GM18867 (cell line): ENCODE measurements around the gene FBXL13.
"Not testable (repeated sequence)": the region's sequence is repeated elsewhere in the genome, so short reads cannot be mapped to it uniquely, and the experiment has no call there.

Experiments
- ATAC-seq: cut with Tn5 transposase; IDR thresholded peaks from one replicate; pipeline ENCODE4 v1.9.1; 2021; ENCODE audit warnings: mild to moderate bottlenecking, moderate library complexity; ENCODE audit not compliant: unreplicated experiment

The FBXL13 gene

DNA sequence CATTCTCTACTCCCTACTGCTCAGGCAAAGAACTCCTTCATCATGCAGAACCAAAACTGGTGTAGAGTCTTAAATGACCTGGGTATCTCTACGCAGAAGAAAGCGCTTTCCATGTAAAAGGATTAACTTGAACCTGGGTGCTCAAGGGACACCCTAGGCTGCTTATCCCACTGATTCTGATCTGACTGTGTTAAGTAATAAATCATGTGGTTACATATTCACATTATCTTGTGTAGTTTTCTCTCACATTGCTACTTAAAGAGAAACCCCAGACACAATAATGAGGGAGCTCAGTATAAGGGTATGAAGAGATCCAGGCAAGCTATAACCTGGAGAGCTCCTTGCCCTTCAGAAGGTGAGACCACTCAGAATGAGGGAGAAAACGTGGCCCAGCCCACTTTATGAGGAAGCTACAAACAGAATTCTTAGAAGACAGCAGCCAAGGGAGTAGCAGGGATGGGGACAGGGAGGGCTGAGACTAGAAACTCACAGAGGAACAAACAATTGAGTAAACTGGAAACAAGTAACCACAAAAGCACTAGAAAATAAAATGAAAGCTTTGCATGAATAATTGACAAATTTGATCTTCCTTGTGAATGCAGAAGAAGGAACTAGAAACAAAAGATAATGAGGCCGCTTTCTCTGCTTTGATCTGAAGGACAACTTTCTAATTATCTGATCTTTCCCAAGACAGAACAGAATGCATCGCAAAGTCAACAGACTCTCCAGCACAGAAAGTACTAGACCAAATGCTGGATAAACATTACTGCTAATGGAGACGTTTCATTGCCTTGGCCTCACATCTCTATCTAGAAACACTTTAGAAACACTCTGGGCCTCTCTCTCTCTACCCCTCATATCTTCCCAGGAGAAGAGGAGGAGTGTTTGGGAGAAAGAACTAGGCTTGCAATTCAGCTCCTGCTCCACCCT lies 85.7 kb downstream of the FBXL13 start:
- no peak for ATAC-seq

DNA sequence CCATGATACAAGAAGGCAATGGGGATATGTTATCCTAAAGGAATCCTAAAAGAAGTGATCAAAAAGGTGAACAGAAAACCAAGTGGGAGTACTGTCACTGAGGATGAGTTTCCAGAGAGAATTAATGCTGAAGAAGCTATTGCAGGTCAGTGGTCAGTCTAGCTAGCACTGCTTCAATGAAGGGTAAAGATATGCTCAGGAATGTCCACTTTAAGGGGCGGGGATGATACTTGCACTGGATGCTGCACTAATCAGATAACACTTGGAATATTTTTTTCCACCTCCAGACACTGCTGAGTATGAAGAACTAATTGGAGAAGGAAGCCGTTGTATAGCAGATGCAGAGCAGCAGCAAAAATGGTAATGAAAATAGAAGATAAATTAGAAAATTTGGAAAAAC lies 86.5 kb downstream of the FBXL13 start:
- ATAC-seq = no peak

DNA sequence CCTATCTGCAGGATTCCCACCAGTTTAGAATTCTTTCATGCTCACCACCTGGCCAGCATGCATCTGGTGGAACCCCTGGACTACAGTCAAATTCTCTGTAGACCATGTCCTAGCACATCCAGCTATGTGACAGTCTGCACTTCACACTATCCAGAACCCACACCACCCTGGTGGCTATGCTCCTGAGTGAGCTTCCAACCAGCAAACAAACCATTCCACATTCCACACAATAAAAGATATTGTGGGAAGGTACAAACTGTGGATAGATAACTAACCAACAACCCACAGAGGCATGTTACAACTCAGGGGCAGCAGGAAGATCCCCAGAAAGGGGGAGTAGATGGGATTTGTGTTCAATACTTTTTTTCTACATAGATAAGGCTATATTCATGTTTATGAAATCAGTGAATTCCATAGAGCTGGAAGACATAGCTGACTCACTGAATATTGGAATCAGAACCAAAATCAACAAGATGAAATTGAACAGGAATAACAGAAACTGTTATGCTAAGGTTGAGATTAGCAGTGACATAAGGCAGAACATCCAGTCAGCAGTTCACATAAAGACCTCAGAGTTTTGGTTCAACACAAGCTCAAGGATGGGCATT lies 89.3 kb downstream of the FBXL13 start:
- ATAC-seq = no peak

DNA sequence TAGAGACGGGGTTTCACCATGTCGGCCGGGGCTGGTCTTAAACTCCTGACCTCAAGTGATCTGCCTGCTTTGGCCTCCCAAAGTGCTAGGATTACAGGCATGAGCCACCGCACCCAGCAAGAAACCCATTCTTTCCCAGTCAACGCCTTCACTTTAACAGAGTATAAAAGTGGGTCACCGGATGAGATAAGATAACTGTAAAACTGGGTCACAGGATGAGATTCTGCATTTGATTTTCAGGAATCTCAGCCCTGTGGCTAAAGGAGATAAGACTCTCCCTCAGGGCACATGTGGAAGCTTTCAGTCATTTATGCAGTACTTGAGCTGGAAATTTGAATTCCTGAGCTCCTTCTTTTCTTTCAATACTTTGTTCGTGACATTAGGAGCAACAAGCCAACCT lies 91.0 kb downstream of the FBXL13 start:
- ATAC-seq = no peak

DNA sequence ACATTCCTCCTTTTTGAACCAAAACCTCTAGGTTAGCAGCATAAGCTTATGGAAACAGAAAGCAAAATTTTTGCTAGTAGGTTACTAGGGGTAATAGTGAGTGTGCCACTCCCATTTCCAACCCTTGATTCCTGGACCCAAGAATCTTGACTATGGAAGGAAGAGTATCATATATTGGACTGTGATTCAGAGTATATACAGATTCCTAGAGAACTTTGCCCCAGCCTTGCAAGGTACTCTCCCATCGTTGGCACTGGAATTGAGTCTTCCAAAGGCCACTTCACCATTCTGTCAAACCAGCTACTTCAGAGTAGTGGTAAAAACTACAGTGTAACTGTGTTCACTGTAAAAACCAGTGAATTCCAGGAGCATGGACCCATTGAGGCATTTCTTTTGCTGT lies 92.4 kb downstream of the FBXL13 start:
- ATAC-seq = no peak

DNA sequence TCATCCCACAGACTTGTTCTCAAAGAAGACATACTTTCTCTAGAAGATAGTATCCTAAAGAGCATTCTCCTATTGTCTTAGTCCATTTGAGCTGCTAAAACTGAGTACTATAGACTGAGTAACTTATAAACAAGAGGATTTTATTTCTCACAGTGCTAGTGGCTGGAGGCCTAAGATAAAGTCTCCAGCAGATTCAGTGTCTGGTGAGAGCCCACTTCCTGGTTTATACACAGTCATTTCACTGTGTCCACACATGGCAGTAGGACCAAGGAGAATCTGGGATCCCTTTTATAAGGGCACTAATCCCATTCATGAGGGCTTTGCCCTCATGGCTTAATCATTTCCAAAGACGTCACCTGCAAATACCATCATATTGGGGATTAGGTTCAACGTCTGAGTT lies 93.1 kb downstream of the FBXL13 start:
- ATAC-seq = no peak

DNA sequence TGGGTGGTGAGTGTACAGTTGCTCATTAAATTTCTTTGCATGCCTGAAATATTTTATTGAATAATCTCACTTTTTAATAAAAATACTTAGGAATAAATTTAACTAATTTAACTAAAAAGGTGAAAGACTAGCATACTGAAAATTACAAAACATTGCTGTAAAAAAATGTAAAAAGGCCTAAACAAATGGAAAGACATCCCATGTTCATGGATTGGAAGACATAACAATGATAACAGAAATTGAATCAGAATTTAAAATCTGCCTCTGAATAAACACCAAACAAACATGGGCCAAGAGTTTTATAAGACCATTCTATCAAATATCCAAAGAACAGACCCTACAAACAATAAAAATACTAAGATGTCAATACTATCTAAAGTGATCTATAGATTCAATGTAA lies 94.9 kb downstream of the FBXL13 start:
- no peak for ATAC-seq

DNA sequence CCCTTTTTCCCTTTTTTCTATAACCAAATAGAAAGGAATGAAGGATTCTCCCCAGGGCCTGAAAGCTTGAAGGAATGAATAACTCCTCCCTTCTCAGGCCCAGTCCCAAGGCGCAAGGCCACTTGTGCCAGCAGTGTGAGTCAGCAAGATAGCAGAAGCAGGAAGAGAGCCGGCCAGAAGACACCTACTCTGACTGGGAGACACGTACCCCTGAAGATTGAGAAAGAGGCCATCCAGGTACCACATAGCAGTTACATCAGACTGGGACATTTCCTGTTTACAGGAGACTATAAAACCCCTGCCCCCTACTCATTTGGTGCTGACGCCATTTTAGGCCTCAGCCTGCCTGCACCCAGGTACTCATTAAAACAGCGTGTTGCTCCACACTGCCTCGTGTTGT lies 96.3 kb downstream of the FBXL13 start:
- ATAC-seq = no peak

DNA sequence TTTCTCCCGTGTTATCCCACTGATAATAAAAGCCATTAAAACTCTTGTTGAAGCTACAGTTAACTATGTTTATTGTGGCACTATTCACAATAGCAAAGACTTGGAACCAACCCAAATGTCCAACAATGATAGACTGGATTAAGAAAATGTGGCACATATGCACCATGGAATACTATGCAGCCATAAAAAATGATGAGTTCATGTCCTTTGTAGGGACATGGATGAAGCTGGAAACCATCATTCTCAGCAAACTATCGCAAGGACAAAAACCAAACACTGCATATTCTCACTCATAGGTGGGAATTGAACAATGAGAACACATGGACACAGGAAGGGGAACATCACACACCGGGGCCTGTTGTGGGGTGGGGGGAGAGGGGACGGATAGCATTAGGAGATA lies 97.0 kb downstream of the FBXL13 start:
- ATAC-seq = not testable (repeated sequence)

DNA sequence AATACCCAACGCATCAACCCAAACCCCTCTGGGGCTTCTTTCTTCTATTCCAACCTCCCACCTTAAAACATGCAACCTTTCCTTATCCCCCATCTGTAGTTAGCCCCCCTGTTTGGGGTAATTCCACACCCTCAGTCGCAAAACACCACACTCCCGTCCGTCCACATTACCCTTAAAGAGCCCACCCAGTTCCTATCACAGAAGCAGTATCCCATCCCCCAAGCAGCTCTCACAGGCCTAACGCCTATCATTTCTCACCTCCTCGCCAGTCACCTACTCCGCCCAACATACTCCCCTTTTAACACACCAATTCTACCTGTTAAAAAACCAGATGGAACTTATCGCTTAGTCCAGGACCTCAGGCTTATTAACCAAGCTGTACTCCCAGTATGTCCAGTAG lies 98.1 kb downstream of the FBXL13 start:
- ATAC-seq = no peak

DNA sequence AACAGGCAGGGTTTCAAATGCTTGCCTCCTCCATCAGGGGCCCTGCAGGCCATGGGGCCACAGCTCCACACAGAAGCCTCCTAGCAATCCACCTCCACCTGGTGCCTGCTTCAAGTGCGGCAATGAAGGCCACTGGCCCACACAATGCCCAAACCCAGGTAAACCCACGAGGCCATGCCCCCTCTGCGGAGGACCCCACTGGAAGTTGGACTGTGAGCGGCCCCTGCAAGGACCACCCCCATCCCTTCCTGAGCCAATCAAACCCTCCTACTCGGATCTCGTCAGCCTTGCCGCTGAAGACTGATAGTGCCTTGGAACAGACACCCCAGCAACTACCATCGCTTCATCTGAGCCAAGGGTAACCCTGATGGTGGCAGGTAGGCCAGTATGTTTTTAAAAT lies 98.7 kb downstream of the FBXL13 start:
- ATAC-seq = no peak

DNA sequence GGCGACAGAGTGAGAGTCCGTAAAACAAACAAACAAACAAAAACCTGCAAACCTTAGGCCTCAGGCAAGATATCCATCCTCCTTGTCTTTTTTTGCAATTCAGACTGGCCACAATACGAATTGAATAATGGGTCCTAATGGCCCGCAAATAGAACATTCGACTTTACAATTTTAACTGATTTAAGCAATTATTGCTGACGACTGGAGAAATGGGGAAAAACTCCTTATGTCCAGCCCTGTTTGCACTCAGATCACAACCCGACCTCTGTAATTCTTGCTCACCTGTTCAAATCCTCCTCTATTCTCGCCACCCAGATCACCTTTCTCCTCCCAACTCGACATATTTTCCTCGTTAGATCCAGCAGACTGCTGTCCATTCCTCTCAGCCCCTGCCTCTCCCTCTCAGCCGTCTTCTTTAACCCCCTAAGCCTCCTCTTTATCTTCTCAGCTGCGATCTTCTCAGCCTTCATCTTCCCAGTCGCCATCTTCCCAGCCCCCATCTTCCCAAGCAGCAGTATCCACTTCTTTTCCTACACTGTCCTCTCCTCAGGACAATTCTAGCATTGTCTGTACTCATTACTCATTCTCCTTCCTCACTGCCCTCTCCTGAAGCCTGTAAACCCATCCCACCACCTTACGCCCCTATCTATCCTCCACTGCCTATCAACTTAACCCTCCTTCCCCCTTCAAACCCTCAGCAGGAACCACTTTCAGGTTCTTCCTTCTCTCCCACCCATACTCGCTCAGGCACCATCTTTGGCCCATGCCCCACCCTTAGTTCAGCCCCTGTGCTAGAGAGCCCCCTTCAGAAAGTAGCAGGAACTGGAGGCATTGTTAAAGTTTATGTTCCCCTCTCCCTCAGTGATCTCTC lies 100.0 kb downstream of the FBXL13 start:
- ATAC-seq = no peak

DNA sequence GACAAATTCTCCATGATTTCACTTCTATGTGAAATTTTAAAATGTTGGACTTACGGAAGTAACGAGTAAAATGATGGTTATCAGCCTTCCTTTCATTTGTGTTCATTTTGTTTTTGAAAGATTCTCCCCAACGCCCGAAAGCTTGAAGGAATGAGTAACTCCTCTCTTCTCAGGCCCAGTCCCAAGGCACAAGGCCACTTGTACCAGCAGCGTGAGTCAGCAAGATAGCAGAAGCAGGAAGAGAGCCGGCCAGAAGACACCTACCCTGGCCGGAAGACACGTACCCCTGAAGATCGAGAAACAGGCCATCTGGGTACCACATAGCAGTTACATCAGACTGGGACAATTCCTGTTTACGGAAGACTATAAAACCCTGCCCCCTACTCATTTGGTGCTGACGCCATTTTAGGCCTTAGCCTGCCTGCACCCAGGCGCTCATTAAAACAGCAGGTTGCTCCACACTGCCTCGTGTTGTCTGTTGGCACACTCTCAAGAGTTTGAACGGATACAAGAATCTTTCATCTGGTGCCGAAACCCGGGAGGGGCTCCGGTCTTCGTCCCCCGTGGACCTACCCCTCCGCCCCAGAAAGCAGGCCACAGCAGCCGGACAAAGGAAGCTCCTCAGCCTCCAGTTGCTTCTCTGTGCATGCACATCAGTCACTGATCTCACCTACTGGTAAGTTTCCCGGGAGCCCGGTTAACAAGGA lies 101.3 kb downstream of the FBXL13 start:
- ATAC-seq = no peak

DNA sequence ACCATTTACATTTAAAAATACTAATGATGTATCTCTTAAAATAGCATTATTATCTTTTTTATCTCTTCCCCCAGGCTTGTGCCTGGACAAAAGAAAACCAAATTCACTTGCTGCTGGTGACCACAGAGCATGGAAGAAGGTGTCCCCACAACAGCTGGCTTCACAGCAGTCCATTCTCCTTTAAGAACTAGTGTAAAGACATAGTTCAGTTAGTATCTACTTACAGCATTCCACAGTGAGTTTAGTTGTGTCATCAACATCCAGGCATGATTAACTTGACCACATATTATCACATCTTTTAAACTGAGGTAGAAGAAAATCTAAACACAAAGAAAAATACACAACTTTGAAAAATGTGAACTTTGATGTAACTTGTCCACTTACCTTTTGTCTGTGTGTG lies 106.8 kb downstream of the FBXL13 start:
- no peak for ATAC-seq

DNA sequence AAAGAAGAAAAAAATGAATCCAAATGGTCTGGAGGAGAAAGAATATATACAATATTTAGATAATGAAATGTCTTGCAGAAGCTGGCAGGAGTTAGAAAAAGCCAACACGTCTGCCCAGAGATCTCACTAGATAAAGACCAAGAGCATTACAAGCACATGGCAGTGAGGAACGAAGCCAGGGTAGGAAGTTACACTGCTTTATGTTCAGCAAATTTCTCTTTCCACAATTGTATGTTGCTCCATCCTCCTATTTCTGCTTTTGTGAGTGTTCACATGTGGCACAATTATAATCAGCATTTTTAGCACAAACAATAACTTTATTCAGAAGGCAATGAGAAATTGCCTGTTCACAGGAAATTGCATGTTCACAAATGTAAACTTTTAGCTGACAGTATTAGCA lies 108.1 kb downstream of the FBXL13 start:
- no peak for ATAC-seq

DNA sequence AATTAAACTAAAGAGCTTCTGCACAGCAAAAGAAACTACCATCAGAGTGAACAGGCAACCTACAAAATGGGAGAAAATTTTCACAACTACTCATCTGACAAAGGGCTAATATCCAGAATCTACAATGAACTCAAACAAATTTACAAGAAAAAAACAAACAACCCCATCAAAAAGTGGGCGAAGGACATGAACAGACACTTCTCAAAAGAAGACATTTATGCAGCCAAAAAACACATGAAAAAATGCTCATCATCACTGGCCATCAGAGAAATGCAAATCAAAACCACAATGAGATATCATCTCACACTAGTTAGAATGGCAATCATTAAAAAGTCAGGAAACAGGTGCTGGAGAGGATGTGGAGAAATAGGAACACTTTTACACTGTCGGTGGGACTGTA lies 112.6 kb downstream of the FBXL13 start:
- not testable (repeated sequence) for ATAC-seq

DNA sequence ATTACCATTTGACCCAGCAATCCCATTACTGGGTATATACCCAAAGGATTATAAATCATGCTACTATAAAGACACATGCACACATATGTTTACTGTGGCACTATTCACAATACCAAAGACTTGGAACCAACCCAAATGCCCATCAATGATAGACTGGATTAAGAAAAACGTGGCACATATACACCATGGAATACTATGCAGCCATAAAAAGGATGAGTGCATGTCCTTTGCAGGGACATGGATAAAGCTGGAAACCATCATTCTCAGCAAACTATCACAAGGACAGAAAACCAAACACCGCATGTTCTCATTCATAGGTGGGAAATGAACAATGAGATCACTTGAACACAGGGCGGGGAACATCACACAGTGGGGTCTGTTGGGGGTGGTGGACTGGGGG lies 116.6 kb downstream of the FBXL13 start:
- not testable (repeated sequence) for ATAC-seq

DNA sequence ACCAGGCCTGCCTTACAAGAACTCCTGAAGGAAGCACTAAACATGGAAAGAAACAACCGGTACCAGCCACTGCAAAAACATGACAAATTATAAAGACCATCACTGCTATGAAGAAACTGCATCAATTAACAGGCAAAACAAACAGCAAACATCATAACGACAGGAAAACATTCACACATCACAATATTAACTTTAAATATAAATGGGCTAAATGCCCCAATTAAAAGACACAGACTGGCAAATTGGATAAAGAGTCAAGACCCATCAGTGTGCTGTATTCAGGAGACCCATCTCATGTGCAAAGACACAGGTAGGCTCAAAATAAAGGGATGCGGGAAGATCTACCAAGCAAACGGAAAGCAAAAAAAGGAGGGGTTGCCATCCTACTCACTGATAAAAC lies 120.2 kb downstream of the FBXL13 start:
- not testable (repeated sequence) for ATAC-seq

DNA sequence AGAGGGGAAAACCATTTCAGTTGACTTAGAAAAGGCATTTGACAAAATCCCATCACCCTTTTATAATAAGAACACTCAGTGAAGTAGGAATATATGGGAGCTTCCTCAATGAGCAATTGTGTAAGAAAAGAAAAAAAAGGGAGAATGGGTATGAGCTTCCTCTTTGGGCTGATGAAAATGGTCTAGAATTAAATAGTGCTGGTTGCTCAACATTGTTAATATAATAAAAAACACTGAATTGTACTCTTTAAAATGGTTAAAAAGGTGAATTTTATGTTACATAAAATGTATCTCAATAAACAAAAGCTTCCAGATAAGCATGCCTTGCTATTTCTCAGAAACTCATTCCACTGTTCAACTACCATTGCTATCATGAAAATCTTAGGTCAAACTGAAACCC lies 121.2 kb downstream of the FBXL13 start:
- no peak for ATAC-seq

DNA sequence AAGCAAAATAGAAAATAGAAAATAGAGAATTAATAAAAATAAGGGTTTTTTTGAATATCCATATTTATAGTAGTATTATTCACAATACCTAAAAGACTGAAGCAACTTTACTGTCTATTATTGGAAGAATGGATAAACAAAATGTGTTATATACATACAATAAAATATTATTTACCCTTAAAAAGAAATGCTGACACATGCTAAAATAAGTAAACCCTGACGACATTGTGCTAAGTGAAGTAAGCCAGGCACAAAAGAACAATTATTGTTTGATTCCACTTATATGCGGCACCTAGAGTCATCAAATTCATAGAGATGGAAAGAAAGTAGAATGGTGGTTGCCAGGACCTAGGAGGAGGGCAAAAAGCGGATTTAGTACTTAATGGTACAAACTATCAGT lies 122.8 kb downstream of the FBXL13 start:
- no peak for ATAC-seq

DNA sequence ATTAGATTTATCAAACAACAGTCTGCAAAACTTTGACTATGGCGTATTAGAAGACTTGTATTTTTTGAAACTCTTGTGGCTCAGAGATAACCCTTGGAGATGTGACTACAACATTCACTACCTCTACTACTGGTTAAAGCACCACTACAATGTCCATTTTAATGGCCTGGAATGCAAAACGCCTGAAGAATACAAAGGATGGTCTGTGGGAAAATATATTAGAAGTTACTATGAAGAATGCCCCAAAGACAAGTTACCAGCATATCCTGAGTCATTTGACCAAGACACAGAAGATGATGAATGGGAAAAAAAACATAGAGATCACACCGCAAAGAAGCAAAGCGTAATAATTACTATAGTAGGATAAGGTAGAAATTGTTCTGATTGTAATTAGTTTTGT lies 130.4 kb downstream of the FBXL13 start:
- ATAC-seq = no peak
